ENCODE measurements around the gene OSBPL6.
A peak's percentile ranks its signal among the peaks of the same experiment; 100 is the strongest.
"Not testable (repeated sequence)": the region's sequence is repeated elsewhere in the genome, so short reads cannot be mapped to it uniquely, and the experiment has no call there.

The OSBPL6 gene

GRCh38 chr2:178193823-178194599, at the start of gene OSBPL6:
Gene OSBPL6 (plus strand): TSS chr2:178194512. CDS start chr2:178306185, 111,673 bp downstream.
- no peaks in the 10 kb centered on the region for H3K79me2 ChIP-seq (ENCODE audit: insufficient read depth, low read depth)
- H3K4me3 ChIP-seq (IDR thresholded peaks at IDR 0.05; ENCODE audit: insufficient read depth, low read depth, low read length): peak within 1 kb of the TSS; percentile 77
- peak within 1 kb of the TSS; percentile 96 for H2AFZ ChIP-seq (ENCODE audit: low read depth)
- H3K27ac ChIP-seq: no peak within 1 kb of the TSS; the same call in 1 of the 2 replicates
- H4K20me1 ChIP-seq (ENCODE audit: insufficient read depth): no peaks in the 10 kb centered on the region
- H3K4me2 ChIP-seq: peak within 1 kb of the TSS; percentile 100
- H3K4me1 ChIP-seq (ENCODE audit: low read depth, poor library complexity, severe bottlenecking): peaks cover 17% of the 10 kb centered on the region
- no peaks in the 10 kb centered on the region for H3K36me3 ChIP-seq (ENCODE audit: insufficient read depth)
- no peak for TF ChIP-seq CTCF (conservative IDR thresholded peaks at IDR 0.05; ENCODE audit: low read depth, low read length)
- H3K27me3 ChIP-seq (ENCODE audit: insufficient read depth, low read depth): peaks cover 16% of the 10 kb centered on the region
- peak within 1 kb of the TSS; percentile 28; the same call in 1 of the 2 replicates for H3K9ac ChIP-seq

GRCh38 chr2:178152033-178152432, 42.3 kb upstream of the OSBPL6 start:
- Histone ChIP-seq H3K27ac (peak overlapping the region; percentile 50), H3K79me2 (ENCODE audit: insufficient read depth, low read depth) (no peaks in the 10 kb centered on the region), H3K27me3 (ENCODE audit: insufficient read depth, low read depth) (no peaks in the 10 kb centered on the region), H3K4me2 (peak overlapping the region; percentile 53), H4K20me1 (ENCODE audit: insufficient read depth) (no peaks in the 10 kb centered on the region), H3K9ac (peak overlapping the region; percentile 9; the same call in 1 of the 2 replicates), H3K36me3 (ENCODE audit: insufficient read depth) (no peaks in the 10 kb centered on the region), H3K4me1 (ENCODE audit: low read depth, poor library complexity, severe bottlenecking) (peaks cover 41% of the 10 kb centered on the region), H3K4me3 (IDR thresholded peaks at IDR 0.05; ENCODE audit: insufficient read depth, low read depth, low read length) (peak overlapping the region; percentile 58), H2AFZ (ENCODE audit: low read depth) (peak overlapping the region; percentile 15)
- no peak for TF ChIP-seq CTCF (conservative IDR thresholded peaks at IDR 0.05; ENCODE audit: low read depth, low read length)

- TF ChIP-seq CTCF (conservative IDR thresholded peaks at IDR 0.05; ENCODE audit: low read depth, low read length): no peak
- H3K79me2 ChIP-seq (ENCODE audit: insufficient read depth, low read depth): no peaks in the 10 kb centered on the region
- no peaks in the 10 kb centered on the region for H3K27me3 ChIP-seq (ENCODE audit: insufficient read depth, low read depth)
- H4K20me1 ChIP-seq (ENCODE audit: insufficient read depth): no peaks in the 10 kb centered on the region
- H3K27ac ChIP-seq: peak overlapping the region; percentile 50
- H3K36me3 ChIP-seq (ENCODE audit: insufficient read depth): no peaks in the 10 kb centered on the region
- H3K9ac ChIP-seq: peak overlapping the region; percentile 9; the same call in 1 of the 2 replicates
- H3K4me2 ChIP-seq: peak overlapping the region; percentile 53
- peak overlapping the region; percentile 15 for H2AFZ ChIP-seq (ENCODE audit: low read depth)
- peaks cover 41% of the 10 kb centered on the region for H3K4me1 ChIP-seq (ENCODE audit: low read depth, poor library complexity, severe bottlenecking)
- peak overlapping the region; percentile 58 for H3K4me3 ChIP-seq (IDR thresholded peaks at IDR 0.05; ENCODE audit: insufficient read depth, low read depth, low read length)
Measured at GRCh38 chr2:178152542-178152941, 41.8 kb upstream of the OSBPL6 start.

GRCh38 chr2:178152977-178153376, 41.3 kb upstream of the OSBPL6 start:
- no peak for TF ChIP-seq CTCF (conservative IDR thresholded peaks at IDR 0.05; ENCODE audit: low read depth, low read length)
- Histone ChIP-seq H3K27ac (no peak overlapping the region), H4K20me1 (ENCODE audit: insufficient read depth) (no peaks in the 10 kb centered on the region), H3K36me3 (ENCODE audit: insufficient read depth) (no peaks in the 10 kb centered on the region), H3K9ac (no peak overlapping the region), H3K4me2 (peak overlapping the region; percentile 53; the same call in 1 of the 2 replicates), H3K27me3 (ENCODE audit: insufficient read depth, low read depth) (no peaks in the 10 kb centered on the region), H3K79me2 (ENCODE audit: insufficient read depth, low read depth) (no peaks in the 10 kb centered on the region), H2AFZ (ENCODE audit: low read depth) (no peak overlapping the region), H3K4me3 (IDR thresholded peaks at IDR 0.05; ENCODE audit: insufficient read depth, low read depth, low read length) (no peak overlapping the region), H3K4me1 (ENCODE audit: low read depth, poor library complexity, severe bottlenecking) (peaks cover 41% of the 10 kb centered on the region)

- not testable (repeated sequence) for H3K4me3 ChIP-seq (IDR thresholded peaks at IDR 0.05; ENCODE audit: insufficient read depth, low read depth, low read length); H4K20me1 ChIP-seq (ENCODE audit: insufficient read depth); H3K79me2 ChIP-seq (ENCODE audit: insufficient read depth, low read depth); H3K9ac ChIP-seq; H3K27ac ChIP-seq; H3K36me3 ChIP-seq (ENCODE audit: insufficient read depth); H3K27me3 ChIP-seq (ENCODE audit: insufficient read depth, low read depth); H2AFZ ChIP-seq (ENCODE audit: low read depth); H3K4me2 ChIP-seq
- H3K4me1 ChIP-seq (ENCODE audit: low read depth, poor library complexity, severe bottlenecking): peaks cover 39% of the 10 kb centered on the region
Measured at GRCh38 chr2:178153878-178154277, 40.4 kb upstream of the OSBPL6 start.

Data from KMS-11 (cell line).